Measurements from ENCODE around the gene ACSM2B.
"Not testable (repeated sequence)": the region's sequence is repeated elsewhere in the genome, so short reads cannot be mapped to it uniquely, and the experiment has no call there.

Gene ACSM2B

GRCh38 chr16:20576145-20576544, at the start of gene ACSM2B:
ACSM2B (minus strand) TSS chr16:20576367; CDS start chr16:20564845, 11,522 bp downstream.
- DNase-seq, result not testable (repeated sequence)

DNA sequence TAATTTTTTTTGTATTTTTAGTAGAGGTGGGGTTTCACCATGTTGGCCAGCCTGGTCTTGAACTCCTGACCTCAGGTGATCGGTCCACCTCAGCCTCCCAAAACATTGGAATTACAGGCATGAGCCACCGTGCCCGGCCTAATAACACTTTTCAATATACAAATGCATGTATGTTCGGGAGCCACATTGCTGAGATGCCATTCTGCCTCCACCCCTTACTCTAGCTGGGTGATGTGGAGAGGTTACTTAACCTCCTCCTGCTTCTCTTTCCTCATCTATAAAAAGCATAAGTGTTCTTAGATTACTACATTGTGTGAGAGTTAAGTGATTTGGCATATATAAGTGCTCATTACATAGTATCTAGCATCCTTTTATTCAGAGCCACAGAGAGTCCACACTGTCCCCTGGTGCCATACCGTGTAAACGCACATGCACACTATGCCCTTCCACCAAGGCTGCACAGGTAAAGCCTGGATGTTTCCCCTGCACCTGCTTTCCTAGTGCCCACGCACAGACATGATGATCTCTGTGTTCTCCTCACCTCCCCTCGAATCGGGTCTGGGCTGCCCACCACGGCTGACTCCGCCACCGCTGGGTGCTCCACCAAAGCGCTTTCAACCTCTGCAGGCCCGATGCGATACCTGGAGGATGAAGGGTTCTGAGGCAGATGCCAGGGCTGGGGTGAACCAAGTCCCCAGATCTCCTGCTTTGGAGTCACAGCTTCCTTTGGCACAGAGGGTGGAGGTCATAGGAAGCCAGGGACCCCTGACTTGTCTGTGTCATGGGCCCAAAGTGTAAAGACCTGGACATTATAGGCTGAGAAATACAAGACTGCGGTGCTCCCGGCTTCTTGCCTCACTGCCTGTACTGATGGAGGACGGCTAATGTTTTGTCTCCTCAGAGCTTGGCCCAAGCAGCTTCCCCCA, 49.0 kb upstream of the ACSM2B start:
- DNase-seq, result no peak

GRCh38 chr16:20624205-20624604, 48.0 kb upstream of the ACSM2B start:
- no peak for DNase-seq

- no peak for DNase-seq
Measured at GRCh38 chr16:20622498-20622870, 46.3 kb upstream of the ACSM2B start.

DNA sequence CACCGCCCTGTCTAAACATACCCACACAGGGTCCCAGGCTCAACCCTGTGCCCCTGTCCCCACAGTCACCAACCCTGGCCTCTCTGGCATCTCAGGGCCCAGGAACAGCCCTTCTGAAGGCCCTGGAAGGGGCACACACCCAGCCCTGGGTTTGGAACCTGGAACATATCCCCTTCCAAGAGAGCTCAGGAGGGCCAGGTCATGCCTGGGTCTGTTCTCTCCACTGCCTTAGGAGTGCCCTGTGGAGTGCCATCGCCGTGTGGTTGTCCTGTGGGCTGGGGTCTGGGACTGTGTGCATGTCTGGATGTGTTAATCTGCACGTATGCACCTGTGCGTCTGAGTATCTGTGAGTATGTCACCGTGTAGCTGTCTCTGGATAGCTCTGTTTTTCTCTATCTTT, 45.2 kb upstream of the ACSM2B start:
- DNase-seq, result no peak

DNA sequence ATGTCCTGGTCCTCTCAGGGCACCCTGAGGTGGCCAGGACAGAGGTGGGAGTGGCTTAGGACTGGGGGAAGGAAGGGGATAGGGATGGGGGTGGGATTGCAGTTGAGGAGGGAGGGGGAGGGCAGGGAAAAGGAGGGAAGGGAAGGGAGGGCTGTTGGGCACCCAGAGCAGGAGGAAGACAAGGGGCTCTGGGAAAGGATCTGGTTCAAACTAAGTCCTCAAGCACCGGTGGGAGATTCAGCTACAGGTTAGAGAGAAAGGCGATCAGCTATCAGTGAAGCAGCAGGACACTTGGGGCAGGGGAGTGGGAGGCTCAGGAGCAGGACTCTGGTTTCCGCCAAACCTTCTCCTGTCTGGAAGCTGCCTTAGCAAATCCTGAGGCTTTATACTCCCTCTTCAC, 44.6 kb upstream of the ACSM2B start:
- no peak for DNase-seq

GRCh38 chr16:20620003-20620402, 43.8 kb upstream of the ACSM2B start:
- DNase-seq, result no peak

DNA sequence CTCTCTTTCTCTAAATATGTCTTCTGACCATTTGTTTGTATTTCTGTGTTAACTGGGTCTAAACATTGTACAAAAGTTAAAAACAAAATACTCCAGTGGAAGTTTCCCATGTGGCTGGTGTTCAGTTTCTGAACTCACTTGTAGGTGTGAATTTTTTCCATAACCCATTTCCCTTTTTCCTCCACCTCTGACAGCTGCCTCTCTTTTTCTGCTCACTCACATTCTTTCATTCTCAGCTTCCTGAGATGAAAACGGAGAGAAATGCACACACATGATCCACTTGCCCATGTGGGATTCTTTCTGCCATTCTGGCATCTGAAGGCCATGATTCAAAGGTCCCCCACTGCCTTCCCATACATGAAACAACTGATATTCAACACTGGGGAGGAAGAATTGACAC, 41.1 kb upstream of the ACSM2B start:
- DNase-seq, result no peak

DNA sequence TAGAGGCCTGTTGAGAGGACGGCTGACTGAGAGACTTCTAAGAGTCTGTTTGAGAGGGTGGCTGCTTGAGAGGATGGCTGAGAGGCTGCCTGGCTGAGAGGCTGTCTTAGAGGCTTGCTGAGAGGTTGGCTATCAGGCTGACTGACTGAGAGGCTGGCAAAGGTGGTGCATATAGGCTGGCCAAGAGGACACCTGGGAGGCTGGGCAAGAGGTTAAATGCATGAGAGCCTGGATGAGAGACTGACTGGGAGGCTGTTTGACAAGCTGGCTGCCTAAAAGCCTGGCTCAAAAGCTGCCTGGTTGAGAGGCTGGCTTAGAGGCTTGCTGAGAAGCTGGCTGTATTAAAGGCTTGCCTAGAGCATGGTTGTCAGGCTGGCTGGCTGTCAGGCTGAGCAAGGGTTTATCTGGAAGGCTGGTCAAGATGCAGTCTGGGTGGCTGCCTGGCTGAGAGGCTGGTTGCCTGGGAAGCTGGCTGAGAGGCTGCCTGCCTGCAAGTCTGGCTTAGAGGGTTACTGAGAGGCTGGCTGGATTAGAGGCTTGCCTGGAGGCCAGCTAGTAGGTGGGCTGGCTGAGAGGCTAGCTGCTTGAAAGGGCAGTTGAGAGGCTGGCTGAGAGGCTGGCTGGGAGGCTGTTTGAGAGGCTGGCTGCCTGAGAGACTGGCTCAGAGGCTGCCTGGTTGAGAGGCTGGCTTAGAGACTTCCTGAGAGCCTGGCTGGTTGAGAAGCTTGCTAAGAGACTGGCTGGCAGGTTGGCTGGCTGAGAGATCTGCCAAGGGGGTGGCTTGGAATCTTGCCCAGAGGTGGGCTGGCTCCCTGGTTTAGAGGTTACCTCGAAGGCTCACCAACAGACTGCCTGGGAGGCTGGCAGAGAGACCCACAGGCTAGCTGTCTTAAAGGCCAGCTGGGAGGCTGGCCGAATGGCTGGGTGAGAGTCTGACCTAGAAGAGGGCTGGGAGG, 38.3 kb upstream of the ACSM2B start:
- DNase-seq, result no peak

DNA sequence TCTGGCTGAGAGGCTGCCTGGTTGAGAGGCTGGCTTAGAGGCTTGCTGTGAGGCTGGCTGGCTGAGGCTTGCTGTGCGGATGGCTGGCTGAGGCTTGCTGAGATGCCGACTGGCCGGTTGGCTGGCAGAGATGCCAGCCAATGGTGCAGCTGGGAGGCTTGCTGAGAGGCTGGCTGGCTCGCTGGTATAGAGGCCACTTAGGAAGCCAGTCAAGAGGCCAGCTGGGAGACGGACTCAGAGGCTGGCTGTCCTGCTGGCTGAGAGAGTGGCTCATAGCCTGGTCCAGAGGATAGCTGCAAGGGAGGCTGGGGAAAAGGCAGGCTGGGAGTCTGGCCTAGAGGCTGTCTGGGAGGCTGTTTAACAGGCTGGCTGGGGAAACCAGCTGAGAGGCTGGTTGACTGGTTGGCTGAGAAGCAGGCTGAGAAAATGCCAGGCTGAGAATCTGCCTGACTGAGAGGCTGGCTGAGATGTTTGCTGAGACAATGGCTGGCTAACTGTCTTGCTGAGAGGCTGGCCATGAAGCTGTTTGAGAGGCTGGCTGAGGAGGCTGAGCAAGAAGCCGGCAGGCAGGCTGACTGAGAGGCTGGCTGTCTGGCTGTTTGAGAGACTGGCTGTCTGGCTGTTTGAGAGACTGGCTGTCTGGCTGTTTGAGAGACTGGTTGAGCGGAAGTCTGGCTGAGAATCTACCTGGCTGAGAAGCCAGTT, 37.5 kb upstream of the ACSM2B start:
- no peak for DNase-seq

GRCh38 chr16:20612551-20613480, 36.6 kb upstream of the ACSM2B start:
- no peak for DNase-seq

- DNase-seq, result no peak
Measured at GRCh38 chr16:20611975-20612481, 35.9 kb upstream of the ACSM2B start.

GRCh38 chr16:20611350-20611902, 35.3 kb upstream of the ACSM2B start:
- DNase-seq, result no peak

- no peak for DNase-seq
Measured at GRCh38 chr16:20610892-20611349, 34.8 kb upstream of the ACSM2B start.

DNA sequence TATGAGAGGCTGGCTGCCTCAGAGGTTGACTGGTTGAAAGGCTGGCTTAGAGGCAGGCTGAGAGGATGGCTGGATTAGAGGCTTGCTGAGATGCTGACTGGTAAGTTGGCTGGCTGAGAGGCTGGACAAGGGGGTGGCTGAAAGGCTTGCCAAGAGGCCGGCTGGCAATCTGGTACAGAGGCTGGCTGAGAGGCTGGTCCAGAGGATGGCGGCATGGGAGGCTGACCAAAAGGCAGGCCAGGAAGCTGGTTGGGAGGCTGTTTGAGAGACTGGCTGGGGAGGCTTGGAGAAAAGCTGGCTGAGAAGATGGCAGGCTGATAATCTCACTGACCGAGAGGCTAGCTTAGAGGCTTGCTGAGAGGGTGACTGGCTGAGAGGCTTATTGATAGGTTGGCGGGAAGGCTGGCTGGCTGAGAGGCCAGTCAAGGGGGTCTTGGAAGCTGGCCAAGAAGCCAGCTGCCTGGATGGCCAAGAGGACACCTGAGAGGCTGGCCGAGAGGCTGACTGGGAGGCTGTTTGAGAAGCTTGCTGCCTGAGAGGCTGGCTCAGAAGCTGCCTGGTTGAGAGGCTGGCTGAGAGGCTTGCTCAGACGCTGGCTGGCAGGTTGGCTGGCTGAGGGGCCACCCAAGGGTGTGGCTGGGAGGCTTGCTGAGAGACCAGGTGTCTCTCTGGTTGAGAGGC, 34.2 kb upstream of the ACSM2B start:
- no peak for DNase-seq

- peak; percentile 35 for DNase-seq
Measured at GRCh38 chr16:20602205-20602604, 26.0 kb upstream of the ACSM2B start.

- not testable (repeated sequence) for DNase-seq
Measured at GRCh38 chr16:20599475-20599874, 23.3 kb upstream of the ACSM2B start.

DNA sequence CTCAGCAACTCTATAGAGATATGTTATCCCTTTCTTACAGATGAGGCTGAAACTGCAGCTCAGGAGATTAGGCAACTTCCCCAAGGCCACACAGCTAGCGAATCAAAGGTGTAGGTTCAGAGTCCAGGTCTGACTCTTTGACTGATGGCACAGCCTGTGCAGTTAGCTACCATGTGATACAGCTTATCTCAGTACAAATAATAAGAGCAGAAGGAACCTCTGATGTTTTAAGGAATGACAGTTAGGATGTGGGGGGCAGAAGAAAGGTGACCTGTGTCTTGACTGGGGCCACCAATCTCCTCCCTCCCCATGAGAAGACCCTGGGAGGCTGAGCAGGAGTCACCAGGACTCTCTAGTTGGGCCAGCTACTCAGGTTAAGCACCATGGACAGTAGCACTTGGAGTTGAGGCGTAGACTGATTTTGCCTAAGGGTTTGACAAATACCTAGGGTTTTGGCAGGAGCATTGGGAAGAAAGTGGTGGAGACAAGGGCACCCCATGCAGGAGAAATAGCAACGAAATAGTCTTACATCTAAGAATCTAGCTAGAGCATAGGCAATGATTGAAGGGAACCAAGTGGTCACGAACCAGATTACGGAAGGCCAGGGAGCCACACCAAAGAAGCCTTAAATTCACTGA, 22.8 kb upstream of the ACSM2B start:
- no peak for DNase-seq

- DNase-seq, result not testable (repeated sequence)
Measured at GRCh38 chr16:20595694-20596093, 19.5 kb upstream of the ACSM2B start.

GRCh38 chr16:20595068-20595467, 18.9 kb upstream of the ACSM2B start:
- not testable (repeated sequence) for DNase-seq
